ENCODE results near the gene CFAP74. TPM values are rescaled to one million over a fixed set of nuclear protein-coding genes. Genes with fewer than 3 reads are reported as not detected.
A peak's percentile ranks its signal among the peaks of the same experiment; 100 is the strongest.

CFAP74 gene
- total RNA-seq, 1 donor from 2014 or later, result 0.35 TPM

DNA sequence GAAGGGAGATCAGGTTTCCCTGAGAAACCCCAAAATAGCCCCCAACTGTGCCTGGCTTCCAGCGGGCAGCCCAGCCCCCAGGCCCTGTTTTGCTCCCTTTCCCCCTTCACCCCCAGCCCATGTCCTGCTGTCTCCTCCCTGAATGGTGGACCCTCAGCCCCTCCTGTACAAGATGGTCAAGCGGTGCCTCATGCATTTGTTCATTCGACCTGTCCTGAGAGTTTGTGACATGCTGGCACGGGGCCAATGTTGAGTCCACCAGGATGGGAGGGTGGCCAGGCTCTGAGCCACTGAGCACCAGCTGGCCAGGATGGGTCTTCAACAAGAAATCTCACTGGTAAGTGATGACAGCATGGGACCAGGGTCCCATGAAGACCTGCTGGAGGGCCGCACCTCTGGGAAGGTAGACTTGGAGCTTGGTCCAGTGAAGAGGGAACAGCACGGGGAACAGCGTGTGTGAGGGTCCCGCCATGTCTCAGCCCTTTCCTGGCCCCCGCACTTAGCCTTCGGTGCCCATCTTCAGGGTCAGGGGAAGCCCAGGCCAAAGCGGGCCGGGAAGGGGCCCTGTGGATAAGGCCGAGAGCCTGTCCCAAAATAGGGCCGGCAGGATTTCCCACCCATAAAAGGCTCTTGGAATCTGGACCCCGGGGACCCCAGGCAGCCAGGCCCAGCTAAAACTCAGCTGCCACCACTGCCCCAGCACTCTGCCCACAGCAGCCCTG lies 88.5 kb downstream of the CFAP74 start, which contains the start of gene CALML6:
TSS of gene CALML6 (plus strand) at position 290 of the 722 bp plus-strand sequence. CDS start at position 311, 21 bp downstream.
- intact Hi-C loops (cut with DNase I), result no loop called here
- no peak for ATAC-seq
- Histone ChIP-seq H3K36me3 (no peaks in the 10 kb centered on the region), H3K4me3 (no peak within 1 kb of the TSS), H3K4me1 (peaks cover 9% of the 10 kb centered on the region), H3K27ac (no peak within 1 kb of the TSS), H3K9me3 (no peaks in the 10 kb centered on the region), H3K27me3 (no peaks in the 10 kb centered on the region)
- DNase-seq, result no peak
- TF ChIP-seq, protein P1, sequence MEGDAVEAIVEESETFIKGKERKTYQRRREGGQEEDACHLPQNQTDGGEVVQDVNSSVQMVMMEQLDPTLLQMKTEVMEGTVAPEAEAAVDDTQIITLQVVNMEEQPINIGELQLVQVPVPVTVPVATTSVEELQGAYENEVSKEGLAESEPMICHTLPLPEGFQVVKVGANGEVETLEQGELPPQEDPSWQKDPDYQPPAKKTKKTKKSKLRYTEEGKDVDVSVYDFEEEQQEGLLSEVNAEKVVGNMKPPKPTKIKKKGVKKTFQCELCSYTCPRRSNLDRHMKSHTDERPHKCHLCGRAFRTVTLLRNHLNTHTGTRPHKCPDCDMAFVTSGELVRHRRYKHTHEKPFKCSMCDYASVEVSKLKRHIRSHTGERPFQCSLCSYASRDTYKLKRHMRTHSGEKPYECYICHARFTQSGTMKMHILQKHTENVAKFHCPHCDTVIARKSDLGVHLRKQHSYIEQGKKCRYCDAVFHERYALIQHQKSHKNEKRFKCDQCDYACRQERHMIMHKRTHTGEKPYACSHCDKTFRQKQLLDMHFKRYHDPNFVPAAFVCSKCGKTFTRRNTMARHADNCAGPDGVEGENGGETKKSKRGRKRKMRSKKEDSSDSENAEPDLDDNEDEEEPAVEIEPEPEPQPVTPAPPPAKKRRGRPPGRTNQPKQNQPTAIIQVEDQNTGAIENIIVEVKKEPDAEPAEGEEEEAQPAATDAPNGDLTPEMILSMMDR (IDR thresholded peaks at IDR 0.05), result no peak

GRCh38 chr1:1914101-1914970 lies 89.2 kb downstream of the CFAP74 start:
- ATAC-seq (no peak), DNase-seq (no peak)
- TF ChIP-seq, protein P1 (IDR thresholded peaks at IDR 0.05), result no peak

GRCh38 chr1:1911350-1912041 lies 92.1 kb downstream of the CFAP74 start:
- Histone ChIP-seq H3K27ac (no peak overlapping the region), H3K4me1 (peaks cover 13% of the 10 kb centered on the region), H3K4me3 (no peak overlapping the region), H3K9me3 (no peaks in the 10 kb centered on the region), H3K27me3 (no peaks in the 10 kb centered on the region), H3K36me3 (no peaks in the 10 kb centered on the region)
- TF ChIP-seq, protein P1 (IDR thresholded peaks at IDR 0.05), result no peak
- ATAC-seq (no peak), DNase-seq (no peak)
- intact Hi-C loops (cut with DNase I), result no loop called here

More at GRCh38 chr1:1914101-1914970, 89.2 kb downstream of the CFAP74 start:
- Histone ChIP-seq H3K4me3 (no peak overlapping the region), H3K4me1 (peaks cover 14% of the 10 kb centered on the region), H3K9me3 (no peaks in the 10 kb centered on the region), H3K27me3 (no peaks in the 10 kb centered on the region), H3K36me3 (no peaks in the 10 kb centered on the region), H3K27ac (no peak overlapping the region)
- intact Hi-C loops (cut with DNase I), result no loop called here

DNA sequence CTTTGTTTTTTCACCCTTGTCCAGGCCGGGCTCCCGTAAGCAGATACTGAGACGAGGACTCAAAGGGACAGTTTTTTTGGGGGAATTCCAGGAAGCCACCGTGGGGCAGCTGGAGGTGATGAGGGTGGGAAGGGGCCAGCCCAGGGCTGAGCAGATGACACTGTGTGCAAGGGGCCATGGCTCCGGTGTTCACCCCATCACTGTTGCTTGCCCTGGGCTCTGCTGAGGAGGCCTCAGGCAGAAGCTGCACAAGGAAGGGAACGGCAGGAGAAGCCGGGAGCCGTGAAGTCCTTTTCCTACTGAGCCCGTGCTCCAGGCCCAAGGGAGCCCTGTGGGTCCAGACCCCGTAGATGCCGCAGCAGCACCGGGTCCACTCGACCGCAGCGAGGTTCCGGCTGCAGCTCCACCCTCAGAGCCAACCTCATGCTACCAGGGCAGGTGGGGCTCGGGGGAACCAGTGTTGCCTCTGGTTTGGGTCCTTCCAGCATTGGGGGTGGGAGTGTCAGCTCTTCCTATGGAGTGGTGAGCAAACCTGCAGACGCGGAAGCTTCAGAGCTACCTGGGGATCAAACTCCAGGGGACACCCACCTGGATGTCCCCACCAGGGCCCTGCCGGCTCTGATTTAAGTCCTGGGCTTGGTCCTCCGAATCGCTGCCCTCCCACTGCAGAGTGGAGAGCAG lies 92.8 kb downstream of the CFAP74 start:
- peaks cover 13% of the 10 kb centered on the region for H3K4me1 ChIP-seq
- H3K36me3 ChIP-seq, result no peaks in the 10 kb centered on the region
- ATAC-seq (no peak), DNase-seq (no peak)
- TF ChIP-seq, protein P1 (IDR thresholded peaks at IDR 0.05), result no peak
- H3K9me3 ChIP-seq, result no peaks in the 10 kb centered on the region
- intact Hi-C loops (cut with DNase I), result no loop called here
- H3K27ac ChIP-seq, result no peak overlapping the region
- no peaks in the 10 kb centered on the region for H3K27me3 ChIP-seq
- no peak overlapping the region for H3K4me3 ChIP-seq

DNA sequence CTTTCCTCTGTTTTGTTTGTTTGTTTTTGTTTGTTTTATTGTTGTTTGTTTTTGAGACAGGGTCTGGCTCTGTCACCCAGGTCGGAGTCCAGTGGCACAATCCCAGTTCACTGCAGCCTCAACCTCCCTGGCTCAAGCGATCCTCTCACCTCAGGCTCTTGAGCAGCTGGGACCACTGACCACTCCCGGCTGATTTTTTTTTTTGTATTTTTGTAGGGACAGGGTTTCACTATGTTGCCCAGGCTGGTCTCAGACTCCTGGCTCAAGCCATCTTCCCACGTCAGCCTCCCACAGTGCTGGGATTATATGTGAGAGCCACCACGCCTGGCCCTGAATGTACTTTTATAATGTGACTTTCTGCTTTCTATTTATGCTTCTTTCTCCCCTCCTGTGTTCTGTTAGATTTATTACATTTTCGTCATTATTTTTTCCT lies 93.5 kb downstream of the CFAP74 start:
- DNase-seq, result no peak
- Histone ChIP-seq H3K27ac (no peak overlapping the region), H3K36me3 (no peaks in the 10 kb centered on the region), H3K4me3 (peak overlapping the region; percentile 71), H3K27me3 (no peaks in the 10 kb centered on the region), H3K9me3 (no peaks in the 10 kb centered on the region), H3K4me1 (peaks cover 13% of the 10 kb centered on the region)
- intact Hi-C loops (cut with DNase I), result no loop called here
- TF ChIP-seq, protein P1 (IDR thresholded peaks at IDR 0.05), result no peak
- ATAC-seq, result no peak
